ENCODE data around the gene FKBP1A.

The FKBP1A gene

DNA sequence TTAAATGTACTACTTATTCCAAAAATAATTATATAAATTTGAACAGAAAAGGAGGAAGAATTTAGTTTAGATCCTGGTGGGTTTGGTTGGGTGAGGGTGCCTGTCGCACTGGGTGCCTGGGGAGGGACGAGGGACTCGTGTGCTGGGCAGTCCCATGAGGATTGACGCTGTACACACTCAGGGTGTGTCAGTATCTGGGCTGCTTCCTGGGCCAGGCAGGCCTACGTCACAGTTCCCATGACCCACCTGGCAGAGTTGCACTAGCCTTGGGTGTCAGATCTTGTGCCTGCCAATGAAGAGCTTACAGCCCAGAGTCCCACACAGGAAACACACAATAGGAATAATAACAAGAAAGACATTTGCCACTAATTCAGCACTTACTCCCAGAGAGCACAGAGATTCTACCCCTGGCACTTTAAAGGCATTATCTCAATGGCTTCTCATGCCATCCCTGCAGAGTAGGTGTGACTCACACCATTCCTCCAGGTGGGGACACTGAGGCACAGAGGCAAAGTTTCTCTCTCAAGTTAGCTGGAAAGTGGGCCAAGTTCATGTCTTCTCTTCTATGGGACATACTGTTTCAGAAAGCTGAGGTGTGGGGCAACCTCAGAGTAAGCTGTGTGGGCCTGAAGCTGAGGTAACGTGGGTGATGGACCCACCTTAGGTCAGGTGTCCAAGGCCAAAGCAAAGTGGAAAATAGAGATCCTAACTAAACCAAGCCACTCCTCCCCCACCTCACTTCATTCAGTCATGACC, 62.6 kb downstream of the FKBP1A start:
- DNase-seq: no peak

DNA sequence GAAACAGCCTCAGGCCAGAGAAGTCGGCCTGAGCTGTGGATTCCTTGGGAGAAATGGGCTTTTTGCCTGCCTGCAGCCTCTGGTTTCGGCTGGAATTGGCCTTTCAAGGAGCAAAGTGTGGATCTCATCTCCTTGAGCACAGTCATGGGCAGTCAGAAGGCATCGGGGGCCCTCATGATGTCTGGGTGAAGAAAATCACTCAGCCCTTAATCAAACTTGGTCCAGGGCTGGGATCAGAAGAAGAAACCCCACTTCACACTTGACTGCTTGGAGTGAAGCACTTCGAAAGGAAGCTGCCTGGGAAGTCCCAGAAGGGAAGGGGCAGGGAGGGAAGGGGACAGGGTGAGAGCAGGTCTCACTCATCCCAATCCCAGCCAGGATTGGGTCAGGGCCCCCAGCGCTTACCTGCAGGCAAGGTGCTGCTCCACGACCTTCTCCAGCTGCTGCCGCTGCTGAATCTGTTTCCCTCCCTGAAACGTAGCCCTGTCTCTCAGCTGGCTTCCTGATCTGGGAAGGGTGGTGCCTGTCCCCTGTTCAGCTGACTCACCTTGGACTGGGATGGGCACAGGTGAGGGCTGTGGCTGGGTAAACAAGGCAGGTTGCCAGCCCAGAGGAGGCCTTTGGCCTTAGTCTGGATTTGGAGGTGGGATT, 64.0 kb downstream of the FKBP1A start, which contains the start of gene SDCBP2:
Gene SDCBP2, minus strand, starts transcription at position 460 of the 651 bp plus-strand sequence. CDS start 8,723 bp downstream, outside the sequence.
- no peak for DNase-seq

DNA sequence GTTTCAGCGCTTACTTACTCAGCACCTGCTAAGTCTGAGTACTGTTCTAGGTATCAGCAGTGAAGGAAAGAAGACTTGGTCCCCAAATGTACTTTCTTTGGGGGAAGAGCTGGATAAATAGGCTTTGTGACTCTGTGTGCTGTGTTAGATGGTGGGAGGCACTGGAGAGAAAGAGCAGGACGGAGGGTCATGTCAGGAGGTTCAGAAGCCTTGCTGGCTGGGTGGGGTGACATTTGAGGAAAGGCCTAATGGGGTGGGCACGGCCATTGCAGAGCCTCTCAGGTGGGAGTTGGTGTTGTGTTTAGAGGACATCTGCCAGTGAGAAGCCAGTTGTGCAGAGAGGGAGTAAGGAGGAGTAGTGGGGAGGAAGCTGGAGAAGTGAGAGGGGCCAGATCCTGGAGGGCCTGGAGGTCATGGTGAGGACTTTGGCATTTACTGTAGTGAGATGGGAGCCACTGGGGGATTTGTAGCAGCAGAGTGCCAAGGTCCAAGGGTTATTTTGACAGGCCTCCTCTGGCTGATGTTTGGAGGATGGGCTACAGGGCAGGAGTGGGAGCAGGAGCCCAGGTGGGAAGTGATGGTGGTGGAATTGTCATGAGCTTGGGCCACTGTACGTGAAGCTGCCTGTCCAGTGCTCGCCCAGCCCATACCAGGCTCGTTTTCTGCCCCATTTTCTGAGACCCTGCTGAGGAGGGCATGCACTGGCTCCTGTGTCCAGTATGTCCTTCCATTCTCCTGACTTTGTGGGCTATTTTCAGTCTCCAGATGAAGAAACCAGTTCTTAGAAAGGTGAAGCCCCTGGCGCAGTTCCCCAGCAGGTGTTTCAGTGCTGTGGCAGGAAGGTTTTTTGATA, 64.8 kb downstream of the FKBP1A start:
- no peak for DNase-seq

DNA sequence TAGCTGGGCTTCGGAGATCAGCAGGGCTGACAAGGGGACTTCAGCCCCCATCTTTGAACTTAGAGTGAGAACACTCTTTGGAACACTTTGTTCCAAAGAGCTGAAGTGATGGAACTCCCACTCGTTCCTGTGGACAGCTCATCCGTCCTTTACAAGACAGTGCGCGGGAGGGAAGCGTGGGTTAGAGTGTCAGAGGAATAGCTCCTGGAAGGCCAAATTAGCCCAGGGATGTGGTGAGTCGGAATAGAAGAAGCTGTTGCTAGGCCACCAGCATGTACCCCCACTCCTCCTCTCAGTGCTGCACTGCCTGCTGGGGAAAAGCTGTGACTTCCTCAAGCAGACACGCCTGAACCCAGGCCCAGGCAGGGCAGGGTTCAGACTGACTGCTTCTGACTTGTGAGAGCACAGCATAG, 65.6 kb downstream of the FKBP1A start:
- DNase-seq: no peak

DNA sequence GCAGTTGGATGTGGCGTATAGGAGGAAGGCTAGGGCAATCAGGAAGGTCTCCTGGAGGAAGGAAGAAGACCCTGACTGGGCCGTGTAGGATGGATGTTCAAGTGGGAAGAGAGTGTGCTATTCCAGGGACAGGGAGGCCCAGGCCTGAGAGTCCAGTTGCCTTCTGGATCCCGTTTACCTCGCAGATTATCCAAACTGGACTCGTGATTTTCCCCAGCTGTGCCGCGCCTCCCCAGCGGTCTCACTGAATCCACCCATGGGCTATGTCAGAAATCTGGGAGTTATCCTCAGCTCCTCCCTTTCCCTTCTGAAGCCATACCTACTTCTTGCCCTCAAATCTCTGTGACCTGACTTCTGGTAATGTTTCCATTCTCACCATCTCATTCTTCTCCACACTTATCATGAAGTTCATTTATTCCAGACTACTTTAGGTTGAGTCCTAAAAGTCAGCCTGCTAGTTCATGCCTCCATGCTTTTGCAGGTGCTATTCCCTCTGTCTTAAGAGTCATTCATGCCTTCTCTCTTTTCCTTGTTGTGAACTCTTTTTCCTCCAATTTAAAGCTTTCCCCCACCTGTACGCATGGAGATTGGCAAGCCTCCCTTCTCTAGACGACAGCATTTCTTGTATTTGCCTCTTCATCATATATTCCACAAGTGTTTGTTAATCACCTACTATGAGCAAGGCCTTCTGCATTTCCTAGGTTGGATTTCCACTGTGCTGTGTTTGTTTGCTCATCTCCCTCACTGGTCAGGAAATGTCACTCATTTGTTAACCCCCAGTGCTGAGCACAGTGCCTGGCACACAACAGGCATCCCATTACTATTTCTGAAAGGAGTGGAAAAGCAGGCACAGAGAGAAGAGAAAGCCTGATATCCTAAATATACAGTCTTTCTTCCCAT, 66.6 kb downstream of the FKBP1A start:
- no peak for DNase-seq

DNA sequence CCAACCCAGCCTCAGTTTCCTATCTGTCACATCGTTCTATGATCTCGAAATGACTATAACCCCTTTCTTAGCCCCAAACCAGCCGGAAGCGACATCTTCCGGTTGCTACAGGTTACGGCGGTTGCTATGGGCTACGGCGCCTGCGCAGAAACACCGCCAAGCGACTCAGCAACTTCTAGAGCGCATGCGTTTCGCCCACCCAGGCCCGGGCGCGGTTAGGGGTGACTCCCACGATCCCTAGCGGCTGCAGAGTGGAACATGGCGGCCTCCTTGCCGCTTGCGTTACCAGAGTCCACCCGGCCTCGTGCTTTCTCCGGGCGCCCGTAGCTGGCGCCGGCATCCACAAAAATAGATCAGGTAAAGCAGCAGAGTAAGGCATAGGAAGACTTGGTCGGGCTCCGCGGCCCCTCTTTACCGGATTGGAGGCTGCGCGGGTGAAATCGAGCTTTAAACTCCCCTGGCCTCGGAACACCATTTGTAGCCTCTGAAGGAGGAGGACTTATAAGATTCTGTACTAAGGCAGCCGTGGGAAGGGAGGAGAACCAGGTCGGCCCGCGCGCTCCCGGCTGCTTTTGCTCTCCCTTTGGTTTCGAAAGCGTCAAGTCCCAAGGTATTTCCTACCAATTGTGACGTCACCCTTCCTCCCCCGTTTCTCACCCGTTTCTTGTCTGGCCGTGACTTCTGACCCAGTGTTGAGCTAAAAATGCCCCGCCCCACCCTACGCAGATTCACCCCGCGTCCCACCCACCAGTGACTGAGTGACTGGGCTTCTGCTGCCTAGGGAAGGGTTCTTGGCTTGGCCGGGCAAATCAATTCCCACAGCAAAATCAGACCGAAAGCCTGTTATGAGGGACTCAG, 67.5 kb downstream of the FKBP1A start:
- DNase-seq: peak; percentile 99

DNA sequence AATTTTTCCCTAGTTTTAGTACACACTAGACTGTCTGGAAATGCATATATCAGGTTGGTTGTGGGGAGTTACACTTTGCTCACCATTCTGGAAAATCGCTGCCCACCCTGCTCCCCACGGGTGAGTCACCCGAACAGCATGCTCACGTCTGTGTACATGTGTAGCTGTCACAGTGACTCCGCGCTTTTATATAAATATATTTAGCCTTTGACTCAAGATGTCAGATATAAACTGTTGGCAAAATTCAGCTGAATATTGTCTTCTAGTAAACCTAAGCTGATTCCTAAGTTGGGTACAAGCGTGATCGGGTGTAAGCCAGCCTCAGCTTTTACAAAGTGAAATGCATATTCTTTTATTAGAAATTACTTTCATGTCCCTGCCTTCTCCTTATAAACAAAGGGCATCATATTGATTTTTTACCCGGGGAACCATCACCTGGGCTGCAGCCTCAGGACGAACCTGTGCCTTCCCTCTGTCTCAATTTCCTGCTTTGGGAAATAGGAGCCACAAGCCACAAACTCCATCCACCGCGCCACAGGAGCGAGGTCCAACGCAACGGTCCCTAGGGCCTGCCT, 68.2 kb downstream of the FKBP1A start:
- no peak for DNase-seq

DNA sequence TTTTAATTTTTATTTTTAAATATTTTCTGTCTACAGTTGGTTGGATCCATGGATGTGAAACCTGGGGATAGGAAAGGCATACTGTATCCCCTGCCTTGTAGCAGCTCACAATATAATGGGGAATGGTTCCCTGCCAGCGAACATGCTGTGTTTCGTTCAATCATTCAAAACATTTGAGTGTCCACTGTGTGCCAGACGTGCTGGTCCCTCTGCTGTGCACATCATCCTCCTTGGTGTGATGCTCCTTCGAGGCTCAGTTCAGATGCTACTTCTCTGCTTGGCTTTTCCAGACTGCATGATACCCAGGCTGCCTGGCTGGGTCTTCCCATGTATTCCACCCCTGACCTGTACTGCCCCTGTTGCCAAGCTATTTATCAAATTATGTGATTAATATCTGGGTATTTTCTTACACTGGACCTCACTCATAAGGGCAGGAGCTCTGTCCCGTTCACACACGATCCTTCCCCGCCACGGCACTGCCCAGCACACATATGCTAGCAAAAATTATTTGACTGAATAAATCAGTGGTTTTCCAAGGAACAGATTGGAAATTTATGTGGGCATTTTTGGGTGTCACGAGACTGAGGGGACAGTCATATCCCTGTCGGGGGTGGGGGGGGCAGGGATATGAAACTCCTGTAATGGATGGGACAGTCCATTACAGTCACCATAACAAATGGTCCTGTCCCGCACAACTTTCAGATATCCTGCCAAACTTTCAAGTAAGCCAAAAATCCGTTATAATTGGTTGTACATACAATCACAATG, 68.8 kb downstream of the FKBP1A start:
- no peak for DNase-seq

DNA sequence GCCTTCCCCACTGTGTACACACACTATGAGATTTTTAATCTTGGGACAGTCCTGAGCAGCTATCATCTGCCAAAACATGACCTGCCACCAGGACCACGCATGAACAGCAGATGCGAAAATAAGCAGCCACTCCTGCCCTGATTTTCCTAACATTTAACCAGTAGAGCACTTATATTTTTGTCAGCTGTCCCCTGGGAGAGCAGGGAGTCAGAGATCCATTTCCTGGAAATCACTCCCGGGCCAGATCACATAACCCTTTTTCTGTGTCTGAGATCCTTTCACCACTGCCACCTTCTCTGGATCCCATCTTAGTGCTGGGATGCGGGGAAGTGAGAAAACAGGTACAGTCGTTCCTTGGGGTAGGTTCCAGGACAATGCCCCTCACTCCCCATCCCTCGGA, 69.6 kb downstream of the FKBP1A start:
- no peak for DNase-seq

DNA sequence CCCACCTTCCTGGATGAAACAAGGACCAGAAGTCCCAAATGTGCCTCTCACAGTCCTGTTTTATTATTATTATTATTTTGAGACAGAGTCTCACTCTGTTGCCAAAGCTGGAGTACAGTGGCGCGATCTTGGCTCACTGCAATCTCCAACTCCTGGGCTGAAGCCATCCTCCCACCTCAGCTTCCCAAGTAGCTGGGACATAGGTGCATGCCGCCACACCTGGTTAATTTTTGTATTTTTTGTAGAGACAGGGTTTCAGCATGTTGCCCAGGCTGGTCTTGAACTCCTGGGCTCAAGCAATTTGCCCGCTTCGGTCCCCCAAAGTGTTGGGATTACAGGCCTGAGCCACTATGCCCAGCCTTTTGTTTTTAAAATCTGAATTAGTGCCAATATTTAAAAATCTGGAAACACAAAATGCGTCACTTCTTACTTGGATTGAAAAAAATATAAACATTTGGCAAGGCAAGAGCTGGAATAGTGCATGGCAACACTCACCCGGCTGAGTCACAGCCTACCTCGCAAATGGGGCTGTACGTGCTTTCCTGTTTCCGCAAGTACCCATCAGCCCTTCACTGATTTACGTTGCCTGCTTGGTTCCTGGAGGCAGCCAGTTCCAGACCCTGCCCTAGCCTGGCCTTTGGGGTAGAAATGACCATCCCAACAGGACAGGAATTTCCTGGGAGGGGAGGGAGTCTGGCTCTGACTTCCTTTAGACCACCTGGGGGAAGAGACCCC, 70.2 kb downstream of the FKBP1A start:
- no peak for DNase-seq

DNA sequence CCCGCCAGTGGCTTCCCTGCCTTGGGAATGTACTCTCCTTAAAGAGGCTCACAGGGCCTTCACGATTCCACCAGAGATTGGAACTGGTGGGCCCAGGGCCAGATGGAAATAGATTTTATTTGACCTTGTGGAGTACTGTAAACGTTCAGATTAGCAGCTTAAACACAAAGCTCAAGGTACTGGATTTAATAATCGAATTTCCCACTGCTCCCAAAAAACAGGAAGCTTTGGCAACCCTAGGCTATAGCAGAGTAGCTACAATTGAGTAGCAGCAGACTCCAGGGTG, 71.3 kb downstream of the FKBP1A start:
- DNase-seq: no peak

DNA sequence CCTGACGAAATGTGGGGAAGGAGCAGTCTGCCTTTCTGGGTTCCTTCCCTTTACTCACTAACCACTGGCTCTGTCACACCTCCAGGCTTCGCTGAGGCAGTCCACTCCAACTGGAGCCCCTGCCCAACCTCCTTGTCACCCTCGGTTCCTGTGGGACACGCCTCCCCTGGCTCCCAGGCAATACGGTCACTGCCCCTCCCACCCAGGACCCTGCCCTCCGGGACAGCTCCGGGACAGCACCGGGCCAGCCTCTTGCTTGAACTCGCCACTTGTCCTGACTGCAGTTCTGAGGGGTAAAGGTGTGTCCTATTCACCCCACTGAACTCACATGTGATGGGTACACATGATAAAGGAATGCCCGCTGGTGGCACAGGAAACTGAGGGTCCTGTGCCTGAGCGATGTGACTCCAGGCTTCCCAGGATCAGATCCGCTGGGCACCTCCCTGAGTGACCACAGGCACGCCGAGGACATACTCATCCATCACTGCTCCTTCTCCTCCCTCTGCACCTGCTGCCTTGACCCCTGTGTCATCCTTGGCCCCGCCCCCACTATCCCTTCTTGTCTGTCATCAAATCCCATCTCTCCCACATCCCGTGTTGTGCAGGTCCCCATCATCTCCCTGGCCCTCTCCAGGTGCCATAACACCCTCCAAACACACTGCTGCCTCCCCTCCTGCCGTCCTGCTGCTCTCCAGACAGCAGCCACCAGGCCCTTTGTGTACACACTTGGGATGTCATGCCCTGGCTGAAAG, 71.8 kb downstream of the FKBP1A start:
- no peak for DNase-seq

DNA sequence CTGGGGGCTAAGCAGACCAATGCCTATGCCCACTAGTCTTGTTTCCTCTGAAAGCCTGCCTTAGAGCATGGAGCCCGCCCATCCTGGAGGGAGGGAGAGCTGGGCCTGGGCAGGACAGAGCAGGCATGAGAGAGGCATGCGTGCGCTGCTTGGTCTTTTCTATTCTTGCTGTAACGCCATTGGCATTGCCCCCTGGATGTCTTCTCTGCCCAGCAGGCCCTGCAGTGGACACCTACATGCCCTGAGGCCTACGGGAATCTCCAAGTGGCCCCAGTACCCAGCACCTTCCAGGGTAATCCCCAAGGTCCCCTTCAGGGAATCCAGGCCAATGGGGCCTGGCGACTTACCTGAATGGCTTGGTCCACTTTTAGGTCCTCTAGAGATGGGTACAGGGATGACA, 72.8 kb downstream of the FKBP1A start:
- no peak for DNase-seq

DNA sequence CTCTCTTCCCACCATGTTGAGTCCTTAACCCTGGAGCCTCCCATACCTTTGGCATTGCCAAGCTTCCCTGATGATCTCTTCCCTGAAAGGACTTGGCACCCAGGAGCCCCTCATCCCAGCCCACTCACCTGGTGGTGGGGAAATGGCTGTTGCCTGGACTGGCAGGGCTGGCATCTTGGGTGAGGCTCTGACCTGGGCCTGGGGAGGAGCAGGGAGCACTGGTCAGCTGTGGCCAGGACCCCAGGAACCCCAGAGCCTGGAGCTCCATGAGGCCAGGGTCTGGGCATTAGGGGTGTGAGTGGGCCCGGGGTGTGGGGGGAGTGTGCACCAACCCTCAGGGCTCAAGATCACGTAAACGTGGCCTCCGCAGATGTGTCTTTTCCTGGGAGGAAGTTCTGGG, 73.4 kb downstream of the FKBP1A start:
- no peak for DNase-seq

DNA sequence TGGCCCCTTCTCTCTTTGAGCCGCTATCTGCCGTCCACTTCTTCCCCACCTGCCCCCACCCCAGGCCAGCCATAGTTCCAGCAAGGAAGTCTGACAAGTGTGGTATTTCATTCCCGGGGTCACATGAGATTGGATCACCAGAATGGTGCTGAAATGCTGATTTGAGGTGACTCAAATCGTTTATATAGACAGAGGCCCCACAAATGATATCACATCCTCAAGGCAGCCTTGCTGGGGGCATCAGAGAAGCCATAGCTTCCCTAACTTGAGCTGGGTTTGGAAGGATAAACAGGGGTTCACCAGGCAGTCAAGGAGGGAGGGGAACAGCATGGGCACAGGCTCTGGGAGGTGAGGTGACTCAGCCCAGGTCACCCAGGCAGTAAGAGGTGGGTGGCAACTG, 73.8 kb downstream of the FKBP1A start:
- DNase-seq: no peak
